IMR-90 (cell line): ENCODE measurements around the gene PPM1J. TPM values are rescaled to one million over a fixed set of nuclear protein-coding genes. Genes with fewer than 3 reads are reported as not detected.

Experiments
- ATAC-seq: fragments of 200-7000 bp; cut with Tn5 transposase; 2 replicates; pipeline ENCODE4 v1.9.1; 2020; ENCODE audit warnings: low read depth, mild to moderate bottlenecking, moderate library complexity
- BruUV-seq: library from RNA; stranded (reverse); fragments of 400-500 nt; replicated peaks from 2 replicates; lab custom pipeline; 2021; lab: Mats Ljungman, UMichigan
- CTCF ChIA-PET: fragments of 300-600 bp; formaldehyde crosslinking; extraction: SDS; loops from one replicate; lab custom pipeline; 2021; ENCODE audit warnings: antibody characterized with exemption; lab: Yijun Ruan, JAX
- POLR2A ChIA-PET: fragments of 300-600 bp; sonication (Branson Sonifier 250); formaldehyde crosslinking; loops from one replicate; lab custom pipeline; 2022; ENCODE audit warnings: antibody characterized with exemption; ENCODE audit not compliant: unreplicated experiment; lab: Charles Lee
- DNase-seq: peaks from one replicate; pipeline ENCODE4 v3.0.0; 2013
- H2AFZ ChIP-seq: replicated peaks from 2 replicates; pipeline ENCODE3; 2013; ENCODE audit warnings: low read length, mild to moderate bottlenecking; ENCODE audit not compliant: poor library complexity
- H2AK5ac ChIP-seq: 2 replicates; pipeline ENCODE4 v1.6.1; 2013; ENCODE audit warnings: low read depth, low read length, inconsistent platforms
- H2AK9ac ChIP-seq: replicated peaks from 2 replicates; pipeline ENCODE3; 2013; ENCODE audit warnings: mild to moderate bottlenecking, low read depth, low read length, moderate library complexity; ENCODE audit not compliant: poor library complexity
- H2BK120ac ChIP-seq: 2 replicates; pipeline ENCODE4 v1.6.1; 2013; ENCODE audit warnings: low read depth, low read length, inconsistent platforms
- H2BK15ac ChIP-seq: 3 replicates; pipeline ENCODE4 v1.6.1; 2013; ENCODE audit warnings: low read depth, low read length, inconsistent platforms
- H2BK20ac ChIP-seq: 2 replicates; pipeline ENCODE4 v1.6.1; 2013; ENCODE audit warnings: low read depth, mild to moderate bottlenecking, inconsistent platforms, low read length, moderate library complexity
- H2BK5ac ChIP-seq: 2 replicates; pipeline ENCODE4 v1.6.1; 2013; ENCODE audit warnings: mild to moderate bottlenecking, low read depth, low read length, inconsistent platforms; ENCODE audit not compliant: poor library complexity, severe bottlenecking
- H3K14ac ChIP-seq: replicated peaks from 2 replicates; pipeline ENCODE4 v1.6.1; 2013; ENCODE audit warnings: low read depth, low read length, inconsistent platforms
- H3K18ac ChIP-seq: 2 replicates; pipeline ENCODE4 v1.6.1; 2013; ENCODE audit warnings: low read depth, low read length, control low read depth
- H3K23ac ChIP-seq: 2 replicates; pipeline ENCODE4 v1.6.1; 2013; ENCODE audit warnings: low read depth, low read length, inconsistent platforms
- H3K27ac ChIP-seq: 2 replicates; pipeline ENCODE4 v1.5.1; 2013; ENCODE audit warnings: mild to moderate bottlenecking, control low read depth, low read length; ENCODE audit not compliant: insufficient read depth
- H3K27me3 ChIP-seq: 2 replicates; pipeline ENCODE4 v1.6.1; 2013; ENCODE audit warnings: low read length; ENCODE audit not compliant: control insufficient read depth, insufficient read depth
- H3K36me3 ChIP-seq: 2 replicates; pipeline ENCODE4 v1.6.1; 2013; ENCODE audit warnings: low read length, mixed read lengths; ENCODE audit not compliant: control insufficient read depth, insufficient read depth
- H3K4ac ChIP-seq: 2 replicates; pipeline ENCODE4 v1.6.1; 2013; ENCODE audit warnings: low read depth, low read length, inconsistent platforms
- H3K4me1 ChIP-seq: 2 replicates; pipeline ENCODE4 v1.6.1; 2013; ENCODE audit warnings: low read length, mixed read lengths; ENCODE audit not compliant: control insufficient read depth, insufficient read depth
- H3K4me2 ChIP-seq: 2 replicates; pipeline ENCODE4 v1.6.1; 2013; ENCODE audit warnings: low read depth, mild to moderate bottlenecking, control low read depth, low read length, moderate library complexity
- H3K4me3 ChIP-seq: 2 replicates; pipeline ENCODE4 v1.5.1; 2013; ENCODE audit warnings: low read depth, mild to moderate bottlenecking, control low read depth, low read length, moderate library complexity; ENCODE audit not compliant: insufficient read depth
- H3K56ac ChIP-seq: 2 replicates; pipeline ENCODE4 v1.6.1; 2013; ENCODE audit warnings: low read length, inconsistent platforms; ENCODE audit not compliant: insufficient read depth; ENCODE audit errors: extremely low read depth
- H3K79me1 ChIP-seq, 2 experiments: 2 replicates each; pipeline ENCODE4 v1.6.1; 2013; ENCODE audit warnings: low read length in 2 of 2, inconsistent platforms in 1 of 2, low read depth in 1 of 2
- H3K9ac ChIP-seq: 2 replicates; pipeline ENCODE4 v1.6.1; 2013; ENCODE audit warnings: low read depth, low read length, control low read depth
- H3K9me1 ChIP-seq: 2 replicates; pipeline ENCODE4 v1.6.1; 2013; ENCODE audit warnings: low read length, inconsistent platforms; ENCODE audit not compliant: insufficient read depth
- H3K9me3 ChIP-seq: 2 replicates; pipeline ENCODE4 v1.6.1; 2013; ENCODE audit warnings: low read length; ENCODE audit not compliant: control insufficient read depth, insufficient read depth
- H4K20me1 ChIP-seq: 2 replicates; pipeline ENCODE4 v1.6.1; 2013; ENCODE audit warnings: low read length, inconsistent platforms; ENCODE audit not compliant: insufficient read depth
- H4K5ac ChIP-seq: 2 replicates; pipeline ENCODE4 v1.6.1; 2013; ENCODE audit warnings: mild to moderate bottlenecking, low read depth, low read length, control low read depth
- H4K8ac ChIP-seq, 2 experiments: 2 replicates each; pipeline ENCODE4 v1.6.1; 2013; ENCODE audit warnings: low read depth in 2 of 2, low read length in 2 of 2, control low read depth in 1 of 2, inconsistent platforms in 1 of 2
- H4K91ac ChIP-seq: 2 replicates; pipeline ENCODE4 v1.6.1; 2013; ENCODE audit warnings: low read depth, low read length, inconsistent platforms; ENCODE audit not compliant: insufficient read depth
- BHLHE40 ChIP-seq: fragments of 150-350 bp; IDR thresholded peaks from 2 replicates; pipeline ENCODE4 v1.6.1; 2016; ENCODE audit warnings: mild to moderate bottlenecking, low read depth, low read length
- CEBPB ChIP-seq: IDR thresholded peaks from 2 replicates; pipeline ENCODE4 v1.6.1; 2012; ENCODE audit warnings: low read depth, low read length, improper control_type of control experiment
- CHD1 ChIP-seq: IDR thresholded peaks from 2 replicates; pipeline ENCODE4 v1.6.1; 2012; ENCODE audit warnings: low read depth, low read length, improper control_type of control experiment
- ELK1 ChIP-seq: fragments of 150-350 bp; IDR thresholded peaks from 2 replicates; pipeline ENCODE4 v1.6.1; 2016; ENCODE audit warnings: low read depth, mild to moderate bottlenecking, low read length, moderate library complexity, borderline replicate concordance
- FOS ChIP-seq: fragments of 150-350 bp; IDR thresholded peaks from 2 replicates; pipeline ENCODE4 v1.6.1; 2016; ENCODE audit warnings: low read depth, low read length
- MAFK ChIP-seq: IDR thresholded peaks from 2 replicates; pipeline ENCODE4 v1.6.1; 2012; ENCODE audit warnings: low read depth, low read length, improper control_type of control experiment
- MAZ ChIP-seq: IDR thresholded peaks from 2 replicates; pipeline ENCODE4 v1.6.1; 2012; ENCODE audit warnings: low read depth, mild to moderate bottlenecking, low read length, improper control_type of control experiment, moderate library complexity, borderline replicate concordance
- NFE2L2 ChIP-seq: fragments of 150-350 bp; IDR thresholded peaks from 2 replicates; pipeline ENCODE4 v1.6.1; 2016; ENCODE audit warnings: low read depth, mild to moderate bottlenecking, low read length
- POLR2A ChIP-seq: IDR thresholded peaks from 2 replicates; pipeline ENCODE4 v1.6.1; 2012; ENCODE audit warnings: mild to moderate bottlenecking, low read depth, low read length
- RAD21 ChIP-seq: IDR thresholded peaks from 2 replicates; pipeline ENCODE4 v1.6.1; 2012; ENCODE audit warnings: low read length, improper control_type of control experiment
- RFX5 ChIP-seq: IDR thresholded peaks from 2 replicates; pipeline ENCODE4 v1.8.0; 2012; ENCODE audit warnings: low read depth, mild to moderate bottlenecking, low read length, moderate library complexity
- SMC3 ChIP-seq: fragments of 150-350 bp; IDR thresholded peaks from 2 replicates; pipeline ENCODE4 v1.6.1; 2016; ENCODE audit warnings: low read depth, mild to moderate bottlenecking, antibody characterized with exemption, low read length, moderate library complexity
- whole genome bisulfite sequencing, 2 experiments: methylation state at CpG; one replicate each; pipeline versions ENCODE4 v1.1.5 to v1.1.7; 2013; ENCODE audit warnings: missing lambda C conversion rate in 2 of 2; ENCODE audit not compliant: insufficient read length in 1 of 2; ENCODE audit errors: extremely low coverage in 2 of 2; 5-methylcytosine and 5-hydroxymethylcytosine counted together
- dilution Hi-C: fragments of 300-500 bp; cut with HindIII; formaldehyde crosslinking; loops from one replicate; pipeline ENCODE4 v1.14.3; 2018; ENCODE audit warnings: low sequenced_read_pairs; ENCODE audit not compliant: unreplicated experiment
- in situ Hi-C: fragments of 300-500 bp; cut with MboI; formaldehyde crosslinking; loops from 3 replicates; pipeline ENCODE4 v1.14.3; 2019; ENCODE audit warnings: low sequenced_read_pairs, inconsistent platforms, mixed read lengths
- intact Hi-C: fragments of 100-400 bp; cut with micrococcal nuclease; formaldehyde crosslinking; loops from 2 replicates; pipeline ENCODE4 v1.10.0; 2022
- polyA plus RNA-seq, 3 experiments: library from polyadenylated mRNA; depleted of rRNA; stranded (reverse); fragments of >200 nt; gene quantifications; 2 replicates each; pipeline ENCODE4 v1.2.3, GENCODE V29; 2012; ENCODE audit warnings: low replicate concordance in 1 of 3
- total RNA-seq: library from RNA; depleted of rRNA; stranded (reverse); fragments of >200 nt; gene quantifications from 2 replicates; pipeline ENCODE4 v1.2.3, GENCODE V29; 2012
- TF ChIP-seq, protein P1 (sequence below): fragments of 150-350 bp; IDR thresholded peaks from 2 replicates; pipeline ENCODE4 v1.6.1; 2017; ENCODE audit warnings: mild to moderate bottlenecking, antibody characterized with exemption, low read length, low read depth
- TF ChIP-seq, protein P2 (sequence below): conservative IDR thresholded peaks from 2 replicates; pipeline ENCODE4 v1.5.1; 2012; ENCODE audit warnings: mild to moderate bottlenecking, low read depth, low read length, improper control_type of control experiment

The PPM1J gene
- total and polyA plus RNA-seq, 2 of the 4 experiments (the other 2 are of a cell fraction): 1.8 to 2.4 TPM

GRCh38 chr1:112718691-112719418 is 3.7 kb upstream of the PPM1J start:
- H3K56ac ChIP-seq: no peak overlapping the region
- H3K4ac ChIP-seq: 0 out of 2 replicates have a peak overlapping the region, but pooled peaks have one; percentile 51
- ATAC-seq (peak; percentile 48), DNase-seq (peak; percentile 58)
- H2AK9ac ChIP-seq: peak overlapping the region; percentile 70
- H3K27me3 ChIP-seq: peaks cover 6% of the 10 kb centered on the region; the same call in 1 of the 2 replicates
- BruUV-seq: no TSS peak
- H3K36me3 ChIP-seq: no peaks in the 10 kb centered on the region
- dilution Hi-C loops (no loop called here), in situ Hi-C loops (loop anchor here (5.0 to 25.0 kb wide), 3 partner anchors 88 to 968 kb away; partner anchors contain the start of gene SLC16A1), intact Hi-C loops (loop anchor here (1.0 to 10.0 kb wide), 3 partner anchors 25 to 958 kb away; partner anchors contain the start of gene SLC16A1)
- peaks cover 9% of the 10 kb centered on the region for H3K4me1 ChIP-seq
- H2BK15ac ChIP-seq: no peak overlapping the region
- 0 out of 2 replicates have a peak overlapping the region, but pooled peaks have one; percentile 7 for H2BK120ac ChIP-seq
- no peak overlapping the region for H2BK5ac ChIP-seq
- H3K4me3 ChIP-seq: no peak overlapping the region
- WGBS, 2 experiments: 32% methylated on average over 17 of the region's 44 CpGs; no CpG with 5 or more reads in 1 of the 2 experiments
- peaks cover 4% of the 10 kb centered on the region for H3K9me1 ChIP-seq
- ChIA-PET CTCF (interaction anchor here (0.6 to 2.5 kb wide), 13 partner anchors 12 to 508 kb away, joined by 3 to 16 read pairs (median 4); no protein-coding TSS in a partner anchor), POLR2A (no interaction called here)
- H2AFZ ChIP-seq: peak overlapping the region; percentile 95
- no peaks in the 10 kb centered on the region for H4K20me1 ChIP-seq
- H2BK20ac ChIP-seq: no peak overlapping the region
- peak overlapping the region; percentile 26; the same call in 1 of the 2 replicates for H2AK5ac ChIP-seq
- H3K9ac ChIP-seq: no peak overlapping the region
- H4K8ac ChIP-seq: peak overlapping the region in 1 of 2 experiments; percentile 74; a peak in 1 of 4 replicates
- H4K91ac ChIP-seq: no peak overlapping the region; the same call in 1 of the 2 replicates
- H3K9me3 ChIP-seq: no peaks in the 10 kb centered on the region
- H3K27ac ChIP-seq: no peak overlapping the region
- peak overlapping the region; percentile 79; the same call in 1 of the 2 replicates for H3K14ac ChIP-seq
- no peak overlapping the region for H3K18ac ChIP-seq
- no peak overlapping the region for H4K5ac ChIP-seq
- no peak overlapping the region; the same call in 1 of the 2 replicates for H3K23ac ChIP-seq
- H3K79me1 ChIP-seq: no peaks in the 10 kb centered on the region
- H3K4me2 ChIP-seq: no peak overlapping the region; the same call in 1 of the 2 replicates
- TF ChIP-seq RFX5: no peak
- TF ChIP-seq NFE2L2: no peak
- peak; percentile 93 for TF ChIP-seq SMC3
- TF ChIP-seq, protein P1, sequence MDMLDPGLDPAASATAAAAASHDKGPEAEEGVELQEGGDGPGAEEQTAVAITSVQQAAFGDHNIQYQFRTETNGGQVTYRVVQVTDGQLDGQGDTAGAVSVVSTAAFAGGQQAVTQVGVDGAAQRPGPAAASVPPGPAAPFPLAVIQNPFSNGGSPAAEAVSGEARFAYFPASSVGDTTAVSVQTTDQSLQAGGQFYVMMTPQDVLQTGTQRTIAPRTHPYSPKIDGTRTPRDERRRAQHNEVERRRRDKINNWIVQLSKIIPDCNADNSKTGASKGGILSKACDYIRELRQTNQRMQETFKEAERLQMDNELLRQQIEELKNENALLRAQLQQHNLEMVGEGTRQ: no peak
- TF ChIP-seq BHLHE40: no peak
- TF ChIP-seq POLR2A: no peak
- TF ChIP-seq MAZ: peak; percentile 75; the same call in 1 of the 2 replicates
- TF ChIP-seq MAFK: no peak
- TF ChIP-seq ELK1: no peak
- no peak for TF ChIP-seq CHD1
- TF ChIP-seq CEBPB: no peak
- no peak for TF ChIP-seq FOS
- TF ChIP-seq, protein P2, sequence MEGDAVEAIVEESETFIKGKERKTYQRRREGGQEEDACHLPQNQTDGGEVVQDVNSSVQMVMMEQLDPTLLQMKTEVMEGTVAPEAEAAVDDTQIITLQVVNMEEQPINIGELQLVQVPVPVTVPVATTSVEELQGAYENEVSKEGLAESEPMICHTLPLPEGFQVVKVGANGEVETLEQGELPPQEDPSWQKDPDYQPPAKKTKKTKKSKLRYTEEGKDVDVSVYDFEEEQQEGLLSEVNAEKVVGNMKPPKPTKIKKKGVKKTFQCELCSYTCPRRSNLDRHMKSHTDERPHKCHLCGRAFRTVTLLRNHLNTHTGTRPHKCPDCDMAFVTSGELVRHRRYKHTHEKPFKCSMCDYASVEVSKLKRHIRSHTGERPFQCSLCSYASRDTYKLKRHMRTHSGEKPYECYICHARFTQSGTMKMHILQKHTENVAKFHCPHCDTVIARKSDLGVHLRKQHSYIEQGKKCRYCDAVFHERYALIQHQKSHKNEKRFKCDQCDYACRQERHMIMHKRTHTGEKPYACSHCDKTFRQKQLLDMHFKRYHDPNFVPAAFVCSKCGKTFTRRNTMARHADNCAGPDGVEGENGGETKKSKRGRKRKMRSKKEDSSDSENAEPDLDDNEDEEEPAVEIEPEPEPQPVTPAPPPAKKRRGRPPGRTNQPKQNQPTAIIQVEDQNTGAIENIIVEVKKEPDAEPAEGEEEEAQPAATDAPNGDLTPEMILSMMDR: peak; percentile 89
- peak; percentile 80 for TF ChIP-seq RAD21
